GM19372 (cell line): Measurements from ENCODE around the gene CYBC1.

Experiments
- ATAC-seq: cut with Tn5 transposase; IDR thresholded peaks from one replicate; pipeline ENCODE4 v1.9.1; 2021; ENCODE audit warnings: mild to moderate bottlenecking, low read depth, moderate library complexity; ENCODE audit not compliant: unreplicated experiment

CYBC1 gene

DNA sequence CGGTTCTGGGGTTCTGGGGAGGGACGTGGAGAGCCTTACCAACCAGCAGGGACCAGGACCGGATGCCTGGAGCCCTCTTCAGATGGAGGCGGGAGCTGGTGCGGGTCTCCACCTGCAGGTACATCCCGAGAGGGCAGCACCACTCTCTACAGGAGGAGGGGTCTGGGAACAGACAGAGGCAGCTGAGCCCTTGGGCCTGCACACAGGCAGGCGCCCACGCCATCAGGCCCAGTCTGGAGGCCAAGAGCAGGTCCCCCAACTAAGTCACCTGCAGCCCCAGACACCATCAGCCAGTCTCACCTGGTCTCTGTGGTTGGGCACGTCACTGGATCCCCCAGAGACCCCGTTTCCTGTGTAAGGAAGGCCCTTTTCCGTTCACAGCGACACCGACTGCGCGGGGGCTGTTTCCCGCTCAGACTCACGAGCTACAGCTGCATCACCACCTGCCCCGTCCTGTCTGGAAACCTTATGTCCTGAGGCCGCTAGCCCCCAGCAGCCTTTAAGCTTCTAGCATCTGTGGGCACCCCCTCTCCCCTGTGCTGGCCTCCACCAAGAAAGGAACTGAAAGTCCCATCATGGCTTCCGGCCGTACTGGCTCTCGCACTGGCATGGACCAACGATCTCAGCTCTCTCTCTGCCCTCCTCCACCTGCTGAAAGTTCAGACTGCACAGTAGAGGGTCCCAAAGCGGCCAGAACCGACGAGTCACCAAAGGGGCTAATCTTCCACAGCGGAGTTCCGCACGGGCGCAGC, 1.2 kb downstream of the CYBC1 start:
- ATAC-seq: peak; percentile 50

DNA sequence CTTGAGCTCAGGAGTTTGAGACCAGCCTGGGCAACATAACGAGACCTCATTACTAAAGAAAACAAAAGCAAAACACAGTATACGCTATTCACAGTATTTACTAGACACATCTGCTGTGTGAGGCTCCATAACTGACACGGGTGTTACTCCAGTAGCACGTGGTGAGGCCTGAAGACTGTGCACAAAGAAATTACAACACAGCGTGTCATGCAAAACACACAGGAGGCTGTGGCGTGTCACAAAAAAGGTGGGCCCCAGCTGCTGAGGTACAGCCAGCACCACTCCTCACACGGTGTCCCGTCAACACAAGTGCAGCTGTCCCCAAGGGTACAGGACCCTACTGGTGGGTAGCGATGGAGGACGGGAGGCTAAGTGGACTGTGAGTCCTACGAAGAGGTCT, 2.7 kb downstream of the CYBC1 start:
- ATAC-seq: no peak

DNA sequence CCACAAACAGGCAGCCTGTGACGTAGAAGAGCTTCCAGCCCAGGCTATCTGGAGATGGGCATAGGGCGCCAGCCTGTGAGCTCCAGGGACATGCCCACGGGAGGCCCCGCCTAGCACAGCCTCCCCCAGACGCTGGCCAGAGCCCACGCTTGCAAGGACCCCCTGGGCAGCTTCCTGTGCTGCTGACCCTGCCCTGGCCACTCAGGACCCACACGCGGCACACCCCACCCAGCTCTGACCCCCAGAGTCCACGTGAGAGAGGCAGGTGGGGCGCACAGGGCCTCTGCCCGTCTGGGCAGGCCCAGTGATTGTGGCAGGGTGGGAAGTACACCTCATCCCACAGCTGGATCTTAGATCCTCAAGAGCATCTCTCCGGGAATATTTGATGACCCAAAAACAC, 3.9 kb downstream of the CYBC1 start:
- ATAC-seq: no peak

DNA sequence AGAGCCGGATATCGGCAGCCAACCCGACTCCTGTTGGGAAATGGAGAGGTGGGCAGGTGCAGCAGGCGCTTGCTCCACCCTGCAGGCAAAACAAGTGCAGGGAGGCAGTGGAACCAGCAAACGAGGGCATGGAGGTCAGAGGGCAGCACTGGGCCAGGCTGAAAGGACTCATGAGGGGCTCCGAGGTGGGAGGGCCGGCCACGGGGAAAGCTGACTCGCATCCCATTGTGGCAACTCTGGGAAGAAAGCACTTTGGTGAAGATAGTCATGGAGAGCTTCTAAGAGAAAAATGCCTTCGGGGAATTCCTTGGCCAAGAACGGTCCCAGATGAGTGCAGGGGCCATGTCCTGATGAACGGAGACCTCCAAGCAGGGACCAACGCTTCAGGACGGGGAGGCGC, 4.4 kb downstream of the CYBC1 start:
- ATAC-seq: no peak

DNA sequence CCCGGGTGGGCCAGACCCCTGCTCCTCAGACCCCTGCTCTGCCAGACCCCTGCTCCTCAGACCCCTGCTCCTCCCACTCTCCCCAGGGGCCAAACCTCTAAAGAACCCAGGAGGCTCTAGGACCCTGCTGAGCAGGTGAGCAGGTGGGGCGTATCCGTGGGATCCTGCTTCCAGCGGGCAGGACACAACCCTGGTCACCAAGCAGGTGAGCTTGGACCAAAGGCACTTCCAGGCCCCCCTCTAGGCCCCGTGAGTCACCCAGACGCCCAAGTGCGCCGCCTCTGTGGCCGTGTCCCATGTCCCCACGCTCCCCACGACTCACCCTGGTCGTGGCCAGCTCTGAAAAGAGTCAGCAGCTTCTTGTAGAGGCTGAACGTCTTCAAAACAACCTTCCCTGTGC, 5.0 kb downstream of the CYBC1 start:
- no peak for ATAC-seq

DNA sequence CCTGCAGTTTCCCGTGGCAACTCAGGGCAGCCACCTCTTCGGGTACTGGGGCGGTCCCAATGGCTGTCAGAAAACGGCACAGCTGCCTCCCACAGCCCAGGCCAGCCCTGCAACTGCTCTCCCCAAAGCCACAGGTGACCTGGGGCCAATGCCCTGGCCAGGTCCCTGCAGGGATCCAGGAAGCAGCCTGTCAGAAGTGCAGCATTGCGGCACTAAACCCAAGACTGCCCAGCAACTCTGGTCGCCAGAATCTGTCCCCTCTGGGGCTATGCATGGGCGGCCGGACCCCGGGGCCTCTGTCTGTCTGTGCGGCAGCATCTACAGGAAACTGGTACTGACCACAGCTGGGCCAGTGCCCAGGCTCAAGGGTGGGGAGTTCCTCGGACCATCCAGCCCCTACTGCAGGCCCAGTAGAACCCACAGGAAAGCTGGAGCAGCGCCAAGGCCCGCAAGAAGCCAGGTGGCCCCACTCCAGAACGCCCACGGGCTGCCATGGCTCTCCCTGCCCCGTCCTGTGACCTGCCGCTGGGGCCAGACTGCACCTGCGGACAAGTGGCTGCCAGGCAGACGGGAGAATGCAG, 5.5 kb downstream of the CYBC1 start:
- ATAC-seq: no peak

DNA sequence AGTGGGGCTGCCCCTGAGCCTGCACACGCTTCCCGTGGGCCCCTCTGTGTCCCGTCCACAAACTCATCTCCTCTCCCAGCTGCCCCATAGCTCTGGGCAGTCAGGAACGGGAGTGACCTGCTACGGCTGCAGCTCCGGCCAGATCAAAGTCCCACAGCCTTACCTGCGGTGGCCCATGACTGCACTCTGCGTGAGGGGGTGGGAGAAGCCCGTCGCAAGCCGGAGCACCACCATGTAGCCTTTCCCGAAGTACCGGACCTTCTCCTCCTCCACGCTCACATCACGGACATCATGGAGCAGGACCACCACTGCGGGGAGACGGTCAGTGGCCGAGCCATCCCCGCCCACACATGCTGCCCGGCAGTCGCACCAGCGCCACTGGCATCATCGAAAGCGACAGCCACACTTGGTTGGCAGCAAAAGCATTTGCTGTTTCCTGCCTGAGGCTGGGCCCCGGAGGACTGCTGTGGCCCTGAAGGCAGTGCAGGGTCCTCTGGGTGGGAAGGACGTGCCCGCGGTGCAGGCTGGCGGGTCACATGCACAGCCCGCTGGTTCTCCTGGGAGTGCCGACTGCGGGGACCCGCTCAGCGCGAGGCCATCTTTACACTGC, 6.2 kb downstream of the CYBC1 start:
- ATAC-seq: no peak

DNA sequence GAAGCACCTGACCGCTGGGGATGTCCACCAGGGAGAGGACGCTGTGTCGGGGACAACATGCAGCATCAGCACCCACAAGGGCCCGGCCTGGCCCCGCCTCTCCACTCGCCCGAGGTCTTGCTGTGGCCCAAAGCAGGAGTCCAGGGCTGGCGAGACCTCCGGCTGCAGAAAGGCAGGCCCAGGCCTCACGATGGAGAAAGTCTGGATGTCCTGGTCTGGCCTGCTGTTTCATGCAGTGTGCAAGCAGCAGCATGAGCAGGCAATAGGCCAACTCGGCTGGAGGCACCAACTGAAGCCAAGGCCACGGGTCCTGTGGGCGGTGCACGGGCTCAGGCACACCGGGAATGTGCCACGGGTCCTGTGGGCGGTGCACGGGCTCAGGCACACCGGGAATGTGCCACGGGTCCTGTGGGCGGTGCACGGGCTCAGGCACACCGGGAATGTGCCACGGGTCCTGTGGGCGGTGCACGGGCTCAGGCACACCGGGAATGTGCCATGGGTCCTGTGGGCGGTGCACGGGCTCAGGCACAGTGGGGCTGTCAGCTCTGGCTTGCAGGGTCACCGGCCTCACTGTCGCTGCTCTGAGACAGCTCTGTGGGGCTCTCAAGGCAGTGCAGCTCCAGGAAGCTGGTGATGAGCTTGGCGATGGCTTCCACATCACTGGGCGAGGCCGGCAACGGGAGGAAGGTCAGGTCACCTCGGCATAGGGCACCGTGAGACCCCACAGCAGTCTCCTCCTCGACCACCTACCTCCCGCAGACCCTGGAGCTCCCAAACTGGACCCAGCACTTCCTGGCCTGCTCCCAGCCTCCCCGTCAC, 6.9 kb downstream of the CYBC1 start:
- ATAC-seq: no peak

DNA sequence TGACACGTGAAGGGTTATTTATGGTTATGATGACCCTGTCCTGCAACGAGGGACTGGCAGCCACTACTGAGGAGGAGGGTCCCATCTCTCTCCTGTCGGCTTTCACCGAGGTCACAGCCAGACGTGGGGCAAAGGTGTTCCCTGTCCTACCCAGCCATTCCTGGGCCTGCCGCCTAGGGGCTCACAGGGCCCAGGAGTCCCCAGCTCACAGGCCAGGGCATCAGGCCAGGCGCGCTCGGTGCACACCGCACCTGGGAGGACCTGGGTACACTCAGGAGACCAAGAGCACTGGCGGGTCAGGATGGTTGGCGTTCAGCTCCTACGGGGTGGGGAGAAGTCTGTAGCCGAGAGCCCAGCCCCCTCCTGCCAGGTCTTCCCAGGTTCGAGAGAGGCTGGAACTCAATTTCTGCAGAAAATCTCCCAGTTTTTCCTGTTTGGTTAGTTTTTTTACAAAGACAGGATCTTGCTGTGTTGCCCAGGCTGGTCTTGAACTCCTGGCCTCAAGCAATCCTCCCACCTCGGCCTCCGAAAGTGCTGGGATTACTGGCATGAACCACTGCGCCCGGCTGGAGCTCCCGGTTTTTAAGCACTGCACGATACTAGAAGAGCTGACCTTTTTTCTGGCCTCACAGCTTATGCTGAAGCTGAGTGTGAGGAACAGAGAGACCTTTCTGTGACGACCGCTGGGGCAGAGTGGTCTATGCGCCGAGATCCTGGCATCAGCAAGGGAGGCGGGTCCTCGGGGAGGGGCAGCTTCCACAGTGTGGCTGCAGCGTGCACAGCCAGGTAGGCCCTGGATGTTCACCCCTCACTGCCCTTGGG, 7.7 kb downstream of the CYBC1 start:
- no peak for ATAC-seq

DNA sequence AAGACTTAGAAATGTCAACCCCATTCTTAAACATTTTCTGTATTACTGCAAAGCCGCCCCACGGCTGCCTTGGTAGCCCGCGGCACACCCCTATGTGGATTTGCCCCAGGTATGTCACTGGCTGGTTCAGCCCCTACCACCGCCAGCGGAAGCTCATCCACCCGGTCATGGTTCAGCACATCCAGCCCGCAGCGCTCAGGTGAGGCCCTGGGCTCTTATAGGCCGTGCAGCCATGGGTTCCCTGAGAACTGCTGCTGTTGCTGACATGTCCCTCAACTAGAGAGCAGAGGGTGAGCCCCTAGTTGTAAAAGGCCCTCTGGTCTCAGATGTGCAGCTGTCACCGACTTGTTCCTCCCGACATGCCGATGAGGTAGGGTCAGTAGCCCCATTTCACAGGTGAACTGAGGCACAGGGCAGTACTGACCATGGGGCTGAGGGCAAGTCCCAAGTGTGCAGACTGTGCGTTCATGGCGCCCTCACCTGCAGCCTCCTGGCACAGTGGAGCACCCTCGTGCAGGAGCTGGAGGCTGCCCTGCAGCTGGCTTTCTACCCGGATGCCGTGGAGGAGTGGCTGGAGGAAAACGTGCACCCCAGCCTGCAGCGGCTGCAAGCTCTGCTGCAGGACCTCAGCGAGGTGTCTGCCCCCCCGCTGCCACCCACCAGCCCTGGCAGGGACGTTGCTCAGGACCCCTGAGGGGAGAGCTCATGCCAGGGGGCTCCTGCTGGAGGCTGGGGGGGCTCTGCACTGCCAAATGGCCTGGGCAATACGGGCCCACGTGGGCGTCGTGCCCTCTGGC, 8.7 kb downstream of the CYBC1 start:
- no peak for ATAC-seq

DNA sequence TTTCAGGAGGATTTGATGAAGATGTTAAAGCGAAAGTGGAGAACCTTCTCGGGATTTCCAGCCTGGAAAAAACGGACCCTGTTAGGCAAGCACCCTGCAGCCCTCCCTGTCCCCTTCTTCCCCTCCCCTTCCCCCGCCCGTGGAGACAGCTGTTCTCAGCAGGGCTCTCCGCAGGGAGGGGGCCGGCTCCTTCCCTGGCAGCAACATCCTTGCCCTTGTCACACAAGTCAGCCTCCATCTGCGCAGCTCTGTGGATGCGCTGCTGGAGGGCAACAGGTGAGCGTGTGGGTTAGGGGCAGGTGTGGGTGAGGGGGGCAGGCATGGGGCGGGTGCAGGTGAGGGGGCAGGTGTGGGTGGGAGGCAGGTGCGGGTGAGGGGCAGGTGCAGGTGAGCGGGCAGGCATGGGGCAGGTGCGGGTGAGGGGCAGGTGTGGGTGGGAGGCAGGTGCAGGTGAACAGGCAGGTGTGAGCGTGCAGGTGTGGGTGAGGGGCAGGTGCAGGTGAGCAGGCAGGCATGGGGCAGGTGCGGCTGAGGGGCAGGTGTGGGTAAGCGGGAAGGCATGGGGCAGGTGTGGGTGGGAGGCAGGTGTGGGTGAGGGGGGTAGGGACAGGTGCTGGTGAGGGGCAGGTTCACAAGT, 9.4 kb downstream of the CYBC1 start:
- ATAC-seq: no peak

DNA sequence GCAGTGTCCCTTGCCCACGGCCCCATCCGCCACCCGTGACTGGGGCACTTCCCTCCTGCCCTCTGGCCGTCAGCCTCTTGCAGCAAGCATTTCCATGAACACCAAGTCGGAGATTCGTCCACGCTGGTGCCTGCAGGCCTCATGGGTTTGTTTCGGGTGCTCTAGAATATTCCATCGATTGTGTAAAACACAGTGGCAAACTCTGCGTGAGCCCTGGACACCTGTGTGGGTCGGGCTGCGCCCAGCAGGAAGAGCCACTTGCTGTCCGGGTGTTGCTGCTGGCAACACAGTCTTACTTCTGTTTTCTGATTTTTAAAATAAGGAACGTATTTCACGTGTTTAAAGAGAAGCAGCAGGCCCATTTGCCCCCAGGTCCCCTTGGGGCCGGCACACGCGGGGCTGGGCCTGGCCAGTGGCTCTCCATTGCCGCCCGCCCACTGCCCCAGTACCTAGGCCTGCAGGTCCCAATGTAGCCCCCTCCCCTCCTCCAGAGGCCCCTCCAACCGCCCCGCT, 10.0 kb downstream of the CYBC1 start:
- ATAC-seq: no peak

DNA sequence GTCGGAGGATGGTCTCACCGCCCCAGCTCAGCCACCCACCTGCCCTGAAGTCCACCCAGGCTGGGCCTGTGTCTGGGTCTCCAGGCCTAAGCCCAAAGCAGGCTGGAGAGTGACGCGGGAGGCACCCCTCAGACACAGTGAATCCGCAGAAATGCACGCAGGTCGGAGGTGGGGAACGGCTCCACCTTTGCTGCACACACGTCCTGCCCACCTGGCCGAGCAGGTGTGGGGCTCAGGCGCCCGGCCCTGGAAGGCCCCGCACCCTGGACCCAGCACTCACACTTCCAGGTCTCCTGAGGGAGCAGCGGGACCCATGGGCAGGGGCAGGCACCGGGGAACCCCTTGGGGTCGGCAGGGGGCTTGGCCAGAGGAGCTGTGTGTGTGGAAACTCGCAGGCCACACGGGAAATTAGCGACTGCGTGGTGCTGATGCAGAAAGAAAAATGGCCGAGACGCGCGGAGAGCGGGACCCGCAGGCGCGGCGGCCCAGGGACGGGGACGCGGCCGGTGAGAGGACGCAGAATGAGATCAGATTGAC, 10.7 kb downstream of the CYBC1 start:
- no peak for ATAC-seq

DNA sequence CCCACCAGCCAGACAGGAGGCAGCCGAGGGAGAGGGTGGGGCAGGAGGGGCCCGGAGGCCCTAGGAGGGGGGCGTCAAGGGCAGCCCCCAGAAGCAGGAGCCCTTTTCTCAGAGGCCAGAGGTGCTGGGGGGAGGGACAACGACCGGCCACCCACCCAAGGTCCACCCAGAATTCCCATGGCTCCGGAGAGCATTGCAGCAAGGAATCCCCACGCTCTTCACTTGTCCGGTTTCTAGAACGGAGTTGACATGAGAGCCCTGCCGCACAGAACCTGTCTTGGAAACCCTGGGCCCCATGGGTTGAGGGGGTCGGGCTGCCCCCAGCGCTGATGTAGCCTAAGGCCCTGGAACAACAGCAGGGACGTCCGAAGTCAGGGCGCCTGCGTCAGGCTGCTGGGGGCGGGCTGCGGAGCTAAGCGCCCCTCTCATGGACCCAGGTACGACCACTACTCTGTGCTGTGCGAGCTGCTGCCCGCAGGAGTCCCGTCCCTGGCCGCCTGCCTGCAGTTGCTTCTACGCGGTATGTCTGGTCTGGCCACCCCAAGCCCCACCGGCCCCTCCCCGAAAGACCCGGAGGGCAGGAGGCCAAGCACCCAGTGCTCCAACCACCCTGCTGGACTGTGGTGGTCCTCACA, 11.2 kb downstream of the CYBC1 start:
- no peak for ATAC-seq

DNA sequence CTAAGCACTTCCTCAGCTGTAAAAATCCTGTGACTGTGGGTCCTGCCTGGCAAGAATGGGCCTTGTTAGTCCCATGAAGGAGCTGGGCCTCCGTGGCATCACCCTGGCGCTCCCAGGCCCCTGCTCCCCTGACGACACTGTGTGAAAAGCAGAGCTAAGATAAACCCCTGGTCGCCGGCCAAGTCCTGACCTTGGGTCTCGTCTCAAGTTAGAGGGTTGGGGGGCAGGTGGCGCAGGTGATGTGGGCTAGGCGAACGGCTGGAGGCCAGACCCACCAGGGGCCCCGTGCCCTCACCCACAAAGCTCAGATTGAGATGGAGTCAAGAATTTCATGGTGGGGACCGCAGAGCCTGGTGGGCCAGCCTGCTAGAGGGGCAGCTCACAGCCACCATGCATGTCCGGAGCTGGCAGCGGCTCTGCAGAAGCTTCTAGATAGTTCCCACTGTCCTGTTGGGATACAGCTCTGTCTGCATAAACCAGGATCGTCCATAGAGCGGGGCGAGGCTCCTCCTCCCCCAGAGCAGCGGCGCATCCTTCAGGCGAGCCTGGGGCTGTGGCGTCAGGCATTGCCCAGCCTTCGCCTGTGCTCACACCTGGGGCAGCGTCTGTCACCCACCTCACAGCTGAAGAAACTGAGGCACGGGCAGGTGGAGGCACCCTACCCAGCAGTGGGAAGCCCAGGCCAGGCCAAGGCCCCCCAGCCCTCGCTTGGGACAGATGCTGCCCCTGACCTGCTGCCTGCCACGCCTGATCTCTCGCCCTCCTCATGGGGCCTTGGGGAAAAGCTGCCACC, 12.0 kb downstream of the CYBC1 start:
- ATAC-seq: no peak

DNA sequence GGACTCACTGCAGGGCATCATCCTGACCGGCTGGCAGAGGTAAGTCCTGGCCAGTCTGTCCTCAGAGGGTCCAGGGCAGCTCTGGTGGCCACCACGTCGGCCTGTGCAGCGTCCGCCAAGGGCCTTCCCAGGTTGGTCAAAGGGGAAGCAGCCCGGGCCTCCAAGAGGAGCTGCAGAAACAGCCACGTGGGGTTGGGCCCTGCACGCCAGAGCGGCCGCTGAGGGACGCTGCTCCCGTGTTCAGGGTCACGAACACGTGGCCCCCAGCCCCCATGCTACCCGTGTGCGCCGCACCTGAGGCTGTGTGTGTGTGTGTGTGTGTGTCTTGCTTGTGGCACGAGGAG, 13.3 kb downstream of the CYBC1 start:
- ATAC-seq: no peak

DNA sequence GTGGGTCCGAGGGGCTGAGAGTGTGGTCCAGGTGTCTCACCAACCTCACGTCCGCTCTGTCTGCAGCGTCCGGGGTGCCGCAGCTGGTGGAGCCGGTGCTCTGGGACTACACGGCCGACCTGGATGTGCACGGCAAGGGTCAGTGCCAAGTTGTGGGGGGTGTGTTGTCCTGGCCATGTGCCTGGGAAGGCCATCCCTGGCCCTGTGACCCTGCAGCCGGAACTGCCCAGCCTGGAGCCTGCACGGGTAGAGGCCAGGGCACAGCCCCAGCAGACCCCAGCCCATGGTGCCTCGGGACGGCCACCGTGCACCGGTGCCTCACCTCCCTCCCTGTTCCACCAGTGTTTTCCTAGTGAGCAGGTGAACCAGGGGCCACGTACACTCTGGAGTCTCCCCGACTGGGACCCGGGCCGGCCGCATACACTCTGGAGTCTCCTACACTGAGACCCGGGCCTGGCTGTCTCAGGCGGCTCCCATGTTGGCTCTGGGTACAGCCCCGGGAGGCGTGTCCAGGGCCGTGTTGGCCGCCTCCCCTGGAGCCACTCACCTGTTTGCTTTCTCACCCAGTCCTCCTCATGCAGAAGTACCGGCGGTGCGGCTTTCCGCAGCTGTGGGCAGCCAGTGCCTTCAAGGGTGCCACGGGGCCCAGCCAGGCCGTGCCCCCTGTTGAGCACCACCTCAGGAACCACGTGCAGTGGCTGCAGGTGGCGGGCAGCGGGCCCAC, 13.8 kb downstream of the CYBC1 start:
- no peak for ATAC-seq
